GM10847 (cell line): ENCODE data around the gene NARF.

Experiments used
- POLR2A ChIP-seq: IDR thresholded peaks from 2 replicates; pipeline ENCODE4 v1.6.1; 2011; ENCODE audit not compliant: insufficient read length; ENCODE audit errors: extremely low read depth

Gene NARF

GRCh38 chr17:82440469-82440981 is 18.0 kb upstream of the NARF start:
- no peak for TF ChIP-seq POLR2A

GRCh38 chr17:82440991-82441627 is 17.4 kb upstream of the NARF start:
- TF ChIP-seq POLR2A = no peak

GRCh38 chr17:82441691-82442487 is 16.7 kb upstream of the NARF start:
- peak; percentile 10 for TF ChIP-seq POLR2A

GRCh38 chr17:82442643-82443464 is 15.7 kb upstream of the NARF start:
- TF ChIP-seq POLR2A = no peak

- no peak for TF ChIP-seq POLR2A
These were observed 14.9 kb upstream of the NARF start for GRCh38 chr17:82443465-82444283.

- TF ChIP-seq POLR2A = no peak
These were observed 14.2 kb upstream of the NARF start for GRCh38 chr17:82444284-82444893.

GRCh38 chr17:82444941-82445521 is 13.5 kb upstream of the NARF start:
- no peak for TF ChIP-seq POLR2A

- no peak for TF ChIP-seq POLR2A
These were observed 13.0 kb upstream of the NARF start for GRCh38 chr17:82445542-82445941.

- no peak for TF ChIP-seq POLR2A
These were observed 12.4 kb upstream of the NARF start for GRCh38 chr17:82446124-82446523.

- TF ChIP-seq POLR2A = no peak
These were observed 11.9 kb upstream of the NARF start for GRCh38 chr17:82446649-82447048.

GRCh38 chr17:82447876-82448275 is 10.7 kb upstream of the NARF start:
- TF ChIP-seq POLR2A = no peak

GRCh38 chr17:82449131-82449882 is 9.2 kb upstream of the NARF start:
- TF ChIP-seq POLR2A = peak; percentile 69

- TF ChIP-seq POLR2A = no peak
These were observed 8.6 kb upstream of the NARF start for GRCh38 chr17:82449883-82450356.
